Progenitor cell of endocrine pancreas (in vitro differentiated cells): ENCODE measurements around the gene ADGRE2. TPM values are rescaled to one million over a fixed set of nuclear protein-coding genes. Genes with fewer than 3 reads are reported as not detected.

ENCODE experiments used
- DNase-seq: peaks from one replicate; pipeline ENCODE4 v3.0.0; 2021; ENCODE audit warnings: low spot score; ENCODE audit not compliant: unreplicated experiment
- H3K27ac Mint-ChIP-seq: 2 replicates; pipeline ENCODE4 v1.8.0; 2021; ENCODE audit warnings: mild to moderate bottlenecking, moderate library complexity, mixed read lengths
- H3K27me3 Mint-ChIP-seq: 2 replicates; pipeline ENCODE4 v1.8.0; 2021; ENCODE audit warnings: mixed read lengths
- H3K36me3 Mint-ChIP-seq: 2 replicates; pipeline ENCODE4 v1.8.0; 2022; ENCODE audit warnings: mixed read lengths; ENCODE audit not compliant: insufficient read depth
- H3K4me1 Mint-ChIP-seq: 2 replicates; pipeline ENCODE4 v1.8.0; 2021; ENCODE audit warnings: low read depth, mixed read lengths
- H3K4me3 Mint-ChIP-seq: 2 replicates; pipeline ENCODE4 v1.8.0; 2021; ENCODE audit warnings: low read depth, mild to moderate bottlenecking, moderate library complexity, mixed read lengths
- H3K9me3 Mint-ChIP-seq: 2 replicates; pipeline ENCODE4 v1.8.0; 2021; ENCODE audit warnings: low read depth, mixed read lengths
- total RNA-seq: library from RNA; stranded (reverse); gene quantifications from 2 replicates; pipeline ENCODE4 v1.2.1, GENCODE V29; 2021
- TF ChIP-seq, protein P1 (sequence below): fragments of 200-600 bp; sonication (generic); IDR thresholded peaks from one replicate; pipeline ENCODE4 v1.5.0; 2021; ENCODE audit warnings: antibody characterized with exemption, mild to moderate bottlenecking; ENCODE audit not compliant: unreplicated experiment

ADGRE2 gene
- total RNA-seq, 1 donor from 2014 or later, result not detected

DNA sequence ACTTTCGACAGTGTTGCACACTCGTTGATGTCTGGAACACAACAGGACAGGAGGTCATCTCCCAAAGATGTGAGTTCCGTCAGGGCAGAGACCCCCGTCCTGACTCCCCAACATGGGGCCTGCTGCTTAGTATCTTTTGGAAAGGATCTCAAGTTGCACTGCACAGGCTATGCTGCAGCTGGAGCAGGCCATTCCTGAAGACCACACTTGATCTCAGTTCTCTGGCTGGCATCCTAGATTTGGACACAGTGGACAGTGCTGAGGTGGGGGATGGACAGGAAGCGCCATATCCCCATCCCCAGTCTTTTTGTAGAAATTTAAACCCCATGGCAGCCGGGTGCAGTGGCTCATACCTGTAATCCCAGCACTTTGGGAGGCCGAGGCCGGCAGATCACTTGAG lies 5.9 kb downstream of the ADGRE2 start:
- H3K4me1 Mint-ChIP-seq, result no peaks in the 10 kb centered on the region
- H3K4me3 Mint-ChIP-seq, result no peak overlapping the region
- TF ChIP-seq, protein P1, sequence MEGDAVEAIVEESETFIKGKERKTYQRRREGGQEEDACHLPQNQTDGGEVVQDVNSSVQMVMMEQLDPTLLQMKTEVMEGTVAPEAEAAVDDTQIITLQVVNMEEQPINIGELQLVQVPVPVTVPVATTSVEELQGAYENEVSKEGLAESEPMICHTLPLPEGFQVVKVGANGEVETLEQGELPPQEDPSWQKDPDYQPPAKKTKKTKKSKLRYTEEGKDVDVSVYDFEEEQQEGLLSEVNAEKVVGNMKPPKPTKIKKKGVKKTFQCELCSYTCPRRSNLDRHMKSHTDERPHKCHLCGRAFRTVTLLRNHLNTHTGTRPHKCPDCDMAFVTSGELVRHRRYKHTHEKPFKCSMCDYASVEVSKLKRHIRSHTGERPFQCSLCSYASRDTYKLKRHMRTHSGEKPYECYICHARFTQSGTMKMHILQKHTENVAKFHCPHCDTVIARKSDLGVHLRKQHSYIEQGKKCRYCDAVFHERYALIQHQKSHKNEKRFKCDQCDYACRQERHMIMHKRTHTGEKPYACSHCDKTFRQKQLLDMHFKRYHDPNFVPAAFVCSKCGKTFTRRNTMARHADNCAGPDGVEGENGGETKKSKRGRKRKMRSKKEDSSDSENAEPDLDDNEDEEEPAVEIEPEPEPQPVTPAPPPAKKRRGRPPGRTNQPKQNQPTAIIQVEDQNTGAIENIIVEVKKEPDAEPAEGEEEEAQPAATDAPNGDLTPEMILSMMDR, result no peak
- H3K36me3 Mint-ChIP-seq, result no peaks in the 10 kb centered on the region
- H3K27me3 Mint-ChIP-seq, result peaks cover 9% of the 10 kb centered on the region
- DNase-seq, result no peak
- H3K27ac Mint-ChIP-seq, result no peak overlapping the region
- peaks cover 3% of the 10 kb centered on the region for H3K9me3 Mint-ChIP-seq

DNA sequence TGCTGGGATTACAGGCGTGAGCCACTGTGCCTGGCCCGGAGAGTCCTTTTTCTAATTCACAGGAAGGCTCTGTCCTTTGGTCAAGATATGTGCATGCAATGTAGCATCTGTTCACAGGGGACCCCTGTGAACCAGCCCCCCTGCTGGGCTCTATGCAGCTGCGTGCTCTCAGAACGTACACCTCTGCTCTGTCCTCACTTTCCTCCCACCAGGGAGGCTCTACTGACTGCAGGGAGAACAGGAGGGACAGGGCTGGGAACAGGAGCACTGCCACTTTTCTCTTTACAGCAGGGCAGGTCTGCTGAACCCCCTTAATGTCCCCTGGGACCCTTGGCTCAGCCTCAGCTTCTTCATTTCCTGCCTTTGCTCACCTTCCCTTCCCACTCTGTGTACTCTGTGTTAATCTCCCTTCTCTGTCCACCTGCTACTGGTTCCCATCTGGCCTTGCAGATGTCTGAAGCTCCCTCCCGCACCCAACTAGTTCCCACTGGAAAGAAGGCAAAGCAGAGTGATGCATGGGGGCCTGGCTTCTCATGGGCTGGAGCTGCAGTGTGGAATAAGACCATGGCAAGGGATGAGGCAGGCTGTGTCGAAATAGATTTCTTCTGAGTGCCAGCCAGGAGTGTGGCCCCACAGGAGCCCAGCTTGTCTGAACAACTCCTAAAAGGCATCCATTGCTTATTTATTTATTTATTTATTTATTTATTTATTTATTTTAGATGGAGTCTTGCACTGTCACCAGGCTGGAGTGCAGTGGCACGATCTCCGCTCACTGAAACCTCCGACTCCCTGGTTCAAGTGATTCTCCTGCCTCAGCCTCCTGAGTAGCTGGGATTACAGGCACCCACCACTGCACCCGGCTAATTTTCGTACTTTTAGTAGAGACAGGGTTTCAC lies 7.2 kb downstream of the ADGRE2 start:
- no peak overlapping the region for H3K4me3 Mint-ChIP-seq

DNA sequence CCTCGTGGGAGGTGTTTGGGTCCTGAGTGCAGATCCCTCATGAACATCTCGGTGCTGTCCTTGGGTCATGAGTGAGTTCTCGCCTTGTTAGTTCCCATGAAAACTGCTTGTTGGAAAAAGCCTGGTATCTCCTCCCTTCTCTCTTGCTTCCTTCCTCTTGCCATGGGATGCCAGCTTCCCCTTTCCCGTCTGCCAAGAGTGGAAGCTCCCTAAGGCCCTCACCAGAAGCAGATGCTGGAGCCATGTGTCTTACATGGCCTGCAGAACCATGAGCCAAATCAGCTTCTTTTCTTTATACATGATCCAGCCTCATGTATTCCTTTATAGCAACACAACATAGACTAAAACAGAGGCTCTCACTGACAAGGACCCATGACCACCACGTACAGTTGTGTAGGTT lies 8.2 kb downstream of the ADGRE2 start:
- H3K4me3 Mint-ChIP-seq, result no peak overlapping the region
- peaks cover 3% of the 10 kb centered on the region for H3K9me3 Mint-ChIP-seq
- no peaks in the 10 kb centered on the region for H3K36me3 Mint-ChIP-seq
- no peaks in the 10 kb centered on the region for H3K4me1 Mint-ChIP-seq
- TF ChIP-seq, protein P1, result no peak
- no peak overlapping the region for H3K27ac Mint-ChIP-seq
- no peak for DNase-seq
- peaks cover 2% of the 10 kb centered on the region for H3K27me3 Mint-ChIP-seq

More for the DNA sequence above, 7.2 kb downstream of the ADGRE2 start:
- H3K9me3 Mint-ChIP-seq, result peaks cover 3% of the 10 kb centered on the region
- H3K36me3 Mint-ChIP-seq, result no peaks in the 10 kb centered on the region
- H3K27ac Mint-ChIP-seq, result no peak overlapping the region
- peaks cover 9% of the 10 kb centered on the region for H3K27me3 Mint-ChIP-seq
- no peak for DNase-seq
- TF ChIP-seq, protein P1, result no peak
- no peaks in the 10 kb centered on the region for H3K4me1 Mint-ChIP-seq

DNA sequence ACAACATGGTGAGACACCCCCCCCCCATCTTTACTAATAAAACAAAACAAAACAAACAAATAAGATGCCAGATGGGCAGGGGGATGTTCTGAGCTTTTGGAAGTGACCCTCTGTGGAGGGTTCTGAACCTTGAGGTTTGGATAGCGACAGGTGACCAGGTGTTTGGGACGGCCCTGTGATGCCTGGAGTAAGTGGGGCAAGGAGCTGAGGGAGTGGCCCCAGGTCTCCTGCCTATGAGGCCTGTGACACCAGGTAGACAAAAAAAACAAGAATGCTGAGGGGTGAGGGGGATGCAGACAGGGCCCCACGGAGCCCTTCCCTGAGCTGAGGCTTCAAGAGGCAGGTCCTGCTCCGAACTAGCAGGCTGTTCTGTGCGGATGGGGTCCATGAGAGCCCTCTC lies 9.2 kb downstream of the ADGRE2 start:
- Mint-ChIP-seq H3K9me3 (peaks cover 3% of the 10 kb centered on the region), H3K36me3 (no peaks in the 10 kb centered on the region), H3K4me1 (no peaks in the 10 kb centered on the region), H3K27ac (no peak overlapping the region), H3K27me3 (peaks cover 3% of the 10 kb centered on the region), H3K4me3 (no peak overlapping the region)
- TF ChIP-seq, protein P1, result no peak
- DNase-seq, result no peak

DNA sequence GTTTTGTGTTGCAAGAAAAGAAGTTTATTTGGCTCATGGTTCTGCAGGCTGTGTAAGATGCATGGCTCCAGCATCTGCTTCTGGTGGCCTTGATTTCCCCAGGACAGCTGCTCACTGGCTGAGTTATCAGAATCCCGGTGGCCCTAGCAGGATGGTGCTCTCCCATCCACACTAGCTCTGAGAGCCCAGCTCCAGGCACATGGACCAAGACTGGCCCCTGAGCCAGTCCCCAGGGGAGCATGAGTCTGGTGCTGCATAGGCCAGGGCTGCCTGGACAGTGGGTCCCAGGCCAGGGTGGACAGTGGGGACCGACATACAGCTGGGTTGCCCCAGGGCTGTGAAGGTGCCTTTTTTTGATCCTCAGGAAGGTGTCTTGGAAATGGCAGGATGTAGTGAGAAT lies 10.4 kb downstream of the ADGRE2 start:
- Mint-ChIP-seq H3K27me3 (peaks cover 5% of the 10 kb centered on the region), H3K27ac (no peak overlapping the region), H3K4me3 (no peak overlapping the region), H3K36me3 (no peaks in the 10 kb centered on the region), H3K4me1 (no peaks in the 10 kb centered on the region), H3K9me3 (peaks cover 3% of the 10 kb centered on the region)
- DNase-seq, result no peak
- TF ChIP-seq, protein P1, result no peak
